Retinal pigment epithelial cell (primary cell): ENCODE results near the gene IP6K3.

Experiments used
- DNase-seq: peaks from one replicate; pipeline ENCODE4 v3.0.0-alpha.2; 2010; ENCODE audit warnings: low read depth
- H3K4me3 ChIP-seq: 2 replicates; pipeline ENCODE4 v1.5.1; 2011; ENCODE audit warnings: mild to moderate bottlenecking, low read length, control low read depth, moderate library complexity
- CTCF ChIP-seq: conservative IDR thresholded peaks from 2 replicates; pipeline ENCODE4 v1.5.1; 2011; ENCODE audit warnings: low read depth, low read length, control low read depth, inconsistent platforms

Gene IP6K3

DNA sequence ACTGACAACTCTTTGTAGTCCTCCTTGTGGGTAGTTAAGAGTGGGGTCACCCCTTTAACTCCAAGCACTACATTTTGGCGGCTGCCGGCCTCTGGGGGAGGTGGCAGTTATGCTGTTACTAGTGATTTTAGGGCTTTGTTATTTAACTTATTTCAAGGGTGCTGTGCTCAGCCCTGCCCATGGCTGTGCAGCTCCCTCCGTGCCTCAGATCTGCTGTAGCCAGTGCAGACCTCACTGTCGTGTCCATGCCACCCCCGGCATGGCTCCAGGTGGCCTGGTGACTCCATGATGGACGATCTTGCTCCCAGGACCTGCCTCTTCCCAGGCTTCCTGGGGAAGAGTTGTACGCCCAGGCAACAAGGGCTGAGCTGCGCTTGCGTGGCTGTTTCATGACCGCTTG is 50.6 kb downstream of the IP6K3 start:
- H3K4me3 ChIP-seq = no peak overlapping the region
- DNase-seq = no peak
- TF ChIP-seq CTCF = no peak

GRCh38 chr6:33695451-33695887 is 51.2 kb downstream of the IP6K3 start:
- no peak for DNase-seq
- no peak overlapping the region for H3K4me3 ChIP-seq
- no peak for TF ChIP-seq CTCF

GRCh38 chr6:33694977-33695376 is 51.7 kb downstream of the IP6K3 start:
- no peak for TF ChIP-seq CTCF
- no peak for DNase-seq
- no peak overlapping the region for H3K4me3 ChIP-seq

GRCh38 chr6:33694401-33694931 is 52.2 kb downstream of the IP6K3 start:
- H3K4me3 ChIP-seq = no peak overlapping the region
- DNase-seq = no peak
- TF ChIP-seq CTCF = no peak

DNA sequence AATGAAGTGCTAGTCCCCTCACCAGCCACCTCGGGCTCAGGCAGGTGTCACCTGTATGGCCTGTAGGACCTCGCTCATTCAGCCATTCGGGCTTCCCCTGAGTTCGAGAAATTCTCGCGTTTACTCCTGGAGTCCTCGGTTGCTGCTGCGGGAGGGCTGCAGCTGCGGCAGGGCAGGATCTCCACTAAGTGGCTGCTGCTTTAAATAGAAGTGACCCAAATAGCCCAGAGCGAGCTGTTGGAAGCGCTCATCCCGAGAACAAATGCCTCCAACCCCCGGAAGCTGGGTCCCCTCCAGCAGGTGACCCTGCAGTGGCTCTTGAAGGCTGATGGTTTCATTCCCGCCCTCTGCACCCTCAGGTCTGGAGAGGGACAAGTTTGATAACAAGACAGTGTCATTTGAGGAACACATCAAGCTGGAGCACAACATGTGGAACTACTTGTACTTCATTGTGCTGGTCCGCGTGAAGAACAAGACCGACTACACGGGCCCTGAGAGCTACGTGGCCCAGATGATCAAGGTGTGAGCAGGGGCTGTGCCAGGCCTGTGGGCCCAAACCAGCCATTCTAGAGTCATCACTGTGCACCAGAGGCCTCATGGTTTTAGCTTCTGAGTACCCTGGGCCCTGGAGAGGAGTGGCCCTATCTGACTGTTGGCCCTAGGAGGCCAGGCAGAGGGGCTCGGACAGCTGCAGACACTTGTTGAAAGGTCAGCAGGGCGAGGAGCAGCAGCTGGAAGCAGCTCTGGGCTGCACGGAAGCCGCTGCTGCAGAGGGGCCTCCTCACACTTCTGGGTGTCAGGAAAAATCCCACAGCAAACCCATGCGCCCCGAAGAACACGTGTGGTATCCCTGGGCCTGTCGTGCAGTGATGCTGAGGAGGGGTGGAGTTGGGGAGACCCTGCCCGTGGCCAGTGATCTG is 53.3 kb downstream of the IP6K3 start:
- no peak for DNase-seq
- H3K4me3 ChIP-seq = no peak overlapping the region
- TF ChIP-seq CTCF = no peak

DNA sequence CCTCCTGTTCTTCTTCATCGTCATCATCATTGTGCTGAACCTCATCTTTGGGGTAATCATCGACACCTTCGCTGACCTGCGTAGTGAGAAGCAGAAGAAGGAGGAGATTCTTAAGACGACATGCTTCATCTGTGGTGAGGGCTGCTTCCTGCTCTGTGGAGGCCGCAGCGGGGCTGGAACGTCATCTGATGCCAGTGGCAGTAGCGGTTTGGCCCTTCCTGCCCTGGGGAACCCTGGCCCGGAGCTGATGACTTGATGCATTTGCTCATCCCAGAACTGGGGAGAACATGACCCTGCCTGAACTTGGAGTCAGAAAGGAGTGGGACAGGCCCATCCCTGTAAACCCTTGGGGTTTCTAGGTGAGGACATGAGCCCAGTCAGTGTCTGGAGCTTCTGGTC is 53.9 kb downstream of the IP6K3 start:
- no peak for DNase-seq
- no peak for TF ChIP-seq CTCF
- no peak overlapping the region for H3K4me3 ChIP-seq
